Dermis blood vessel endothelial cell (primary cell): ENCODE results near the gene CFHR2. TPM values are rescaled to one million over a fixed set of nuclear protein-coding genes. Genes with fewer than 3 reads are reported as not detected.

Source experiments
- DNase-seq: peaks from one replicate; pipeline ENCODE4 v3.0.0; 2010
- total RNA-seq: library from RNA; depleted of rRNA; stranded (reverse); fragments of >200 nt; gene quantifications from 2 replicates; pipeline ENCODE4 v1.2.3, GENCODE V29; 2014

CFHR2 gene
- total RNA-seq, 1 donor from 2014 or later, result not detected

- DNase-seq, result no peak
These were observed 59.6 kb downstream of the CFHR2 start for GRCh38 chr1:197003132-197003531.

- DNase-seq, result no peak
These were observed 65.3 kb downstream of the CFHR2 start for GRCh38 chr1:197008861-197009260.

Other genes with a start within 250 kb of the CFHR2 start
- not detected in 2 replicates for gene CFHR3, start 168.9 kb upstream of the CFHR2 start, total RNA-seq
- not detected in 2 replicates for gene CFHR1, start 124.0 kb upstream of the CFHR2 start, total RNA-seq
- gene CFHR4, start 55.7 kb upstream of the CFHR2 start, total RNA-seq, result not detected in 2 replicates
- not detected in 2 replicates for gene CFHR5, start 33.8 kb downstream of the CFHR2 start, total RNA-seq
- gene F13B, start 123.5 kb downstream of the CFHR2 start, total RNA-seq, result not detected in 2 replicates
- gene ASPM, start 202.9 kb downstream of the CFHR2 start, total RNA-seq, result 12.3 and 80.6 TPM in 2 replicates